Measurements from ENCODE around the gene CLIP2. TPM values are rescaled to one million over a fixed set of nuclear protein-coding genes. Genes with fewer than 3 reads are reported as not detected.

CLIP2 gene
- total and polyA plus RNA-seq, 2 of the 8 experiments (the other 6 are each of a cell fraction or from before 2014, with no cell fraction given) = 8.3 to 41.5 TPM

- Histone ChIP-seq H2AFZ (ENCODE audit: low read length) (no peak overlapping the region), H4K8ac (ENCODE audit: extremely low read depth, insufficient read depth, low read length) (no peak overlapping the region), H2AK5ac (ENCODE audit: low read depth, low read length) (no peak overlapping the region), H4K91ac (replicated peaks; ENCODE audit: insufficient read length, low read length) (no peak overlapping the region), H3K4me3 (ENCODE audit: extremely low read depth in 1 of 4, insufficient read depth in 2 of 4, low read depth in 3 of 4, low read length in 4 of 4) (no peak overlapping the region), H3K79me1 (ENCODE audit: low read depth, low read length) (no peaks in the 10 kb centered on the region), H3K9me3 (ENCODE audit: insufficient read depth in 2 of 2, low read depth in 1 of 2, low read length in 1 of 2) (no peaks in the 10 kb centered on the region), H3K36me3 (ENCODE audit: control insufficient read depth in 2 of 4, insufficient read depth in 4 of 4, low read length in 3 of 4) (peaks cover 0 to 8% (median 2%) of the 10 kb centered on the region in 4 experiments; a peak in 2 of 8 replicates), H4K5ac (ENCODE audit: insufficient read length, low read depth, low read length) (no peak overlapping the region), H2BK120ac (replicated peaks; ENCODE audit: low read depth, low read length) (no peak overlapping the region), H3K14ac (ENCODE audit: insufficient read length) (no peak overlapping the region), H2BK5ac (ENCODE audit: low read depth, low read length) (no peak overlapping the region), H3K79me2 (ENCODE audit: control insufficient read depth in 1 of 2, insufficient read depth in 2 of 2, low read length in 2 of 2) (no peaks in the 10 kb centered on the region), H4K20me1 (replicated peaks in 1 of 2; ENCODE audit: control insufficient read depth in 1 of 2, insufficient read depth in 2 of 2, low read length in 2 of 2) (peaks cover 0 to 4% of the 10 kb centered on the region in 2 experiments), H3K27ac (ENCODE audit: low read depth, low read length) (no peak overlapping the region), H3K23me2 (ENCODE audit: low read depth, low read length) (no peaks in the 10 kb centered on the region), H3K4me1 (replicated peaks in 1 of 4; ENCODE audit: control insufficient read depth in 3 of 4, insufficient read depth in 4 of 4, low read length in 3 of 4) (no peaks in the 10 kb centered on the region), H3K4ac (replicated peaks; ENCODE audit: insufficient read length, low read depth, low read length) (no peak overlapping the region), H3K56ac (replicated peaks; ENCODE audit: insufficient read length, low read depth, low read length) (no peak overlapping the region), H3K23ac (ENCODE audit: insufficient read length) (no peak overlapping the region), H2BK15ac (ENCODE audit: low read length) (no peak overlapping the region), H3K9ac (replicated peaks in 1 of 4; ENCODE audit: extremely low read depth in 1 of 4, low read depth in 3 of 4, low read length in 3 of 4) (no peak overlapping the region), H3K27me3 (replicated peaks in 1 of 4; ENCODE audit: control insufficient read depth in 3 of 4, extremely low read depth in 1 of 4, insufficient read depth in 3 of 4, low read length in 3 of 4) (no peaks in the 10 kb centered on the region), H2BK12ac (ENCODE audit: low read depth, low read length) (no peak overlapping the region), H3K4me2 (ENCODE audit: insufficient read depth in 1 of 2, low read depth in 2 of 2, low read length in 2 of 2) (no peak overlapping the region), H3K18ac (ENCODE audit: extremely low read depth, low read length) (no peak overlapping the region), H2BK20ac (ENCODE audit: low read length) (no peak overlapping the region)
- DNase-seq (ENCODE audit: low read depth in 1 of 2, low spot score in 2 of 2) = no peak
- POLR2A ChIA-PET (ENCODE audit: partially characterized antibody) = interaction anchor here (0.8 kb wide), 1 partner anchor 33 kb away, joined by 3 read pairs; no protein-coding TSS in a partner anchor
- FAIRE-seq = no peak
- CTCF ChIA-PET (ENCODE audit: partially characterized antibody) = no interaction called here
- 94% methylated on average over 9 of the region's 9 CpGs; no CpG with 5 or more reads in 1 of the 2 experiments for WGBS, 2 experiments (ENCODE audit: extremely low coverage in 1 of 2, insufficient coverage in 1 of 2, insufficient read length in 1 of 2, insufficient replicate concordance in 2 of 2, low coverage in 1 of 2, low lambda C conversion rate in 2 of 2, missing lambda C conversion rate in 1 of 2)
- no peak for TF ChIP-seq E2F6 (IDR thresholded peaks at IDR 0.05)
- TF ChIP-seq JUND (IDR thresholded peaks at IDR 0.05; ENCODE audit: low read length) = no peak
- TF ChIP-seq CBX5 (IDR thresholded peaks at IDR 0.05; ENCODE audit: low read depth, low read length) = no peak
- TF ChIP-seq POU5F1 (IDR thresholded peaks at IDR 0.05; ENCODE audit: low read depth, low read length) = no peak
- TF ChIP-seq POLR2A (IDR thresholded peaks at IDR 0.05; ENCODE audit: control extremely low read depth in 1 of 2, low read depth in 2 of 2, low read length in 2 of 2) = no peak
- TF ChIP-seq RXRA (IDR thresholded peaks at IDR 0.05; ENCODE audit: insufficient read depth, low read depth, low read length) = no peak
- no peak for TF ChIP-seq PHF8 (conservative IDR thresholded peaks at IDR 0.05; ENCODE audit: low read depth, low read length)
- TF ChIP-seq FOSL1 (IDR thresholded peaks at IDR 0.05; ENCODE audit: insufficient read depth, low read depth, low read length) = no peak
- TF ChIP-seq SIRT6 (IDR thresholded peaks at IDR 0.05; ENCODE audit: low read length) = no peak
- TF ChIP-seq SRF (IDR thresholded peaks at IDR 0.05; ENCODE audit: low read depth, low read length) = no peak
- no peak for TF ChIP-seq SP2 (IDR thresholded peaks at IDR 0.05; ENCODE audit: low read length)
- TF ChIP-seq SP1 (IDR thresholded peaks at IDR 0.05; ENCODE audit: low read depth, low read length) = no peak
- TF ChIP-seq ATF2 (IDR thresholded peaks at IDR 0.05; ENCODE audit: low read length) = no peak
- no peak for TF ChIP-seq TEAD4 (IDR thresholded peaks at IDR 0.05; ENCODE audit: low read depth, low read length)
These were observed 48.7 kb downstream of the CLIP2 start for GRCh38 chr7:74337926-74338325.
